ENCODE measurements around the gene YARS1.

The YARS1 gene

DNA sequence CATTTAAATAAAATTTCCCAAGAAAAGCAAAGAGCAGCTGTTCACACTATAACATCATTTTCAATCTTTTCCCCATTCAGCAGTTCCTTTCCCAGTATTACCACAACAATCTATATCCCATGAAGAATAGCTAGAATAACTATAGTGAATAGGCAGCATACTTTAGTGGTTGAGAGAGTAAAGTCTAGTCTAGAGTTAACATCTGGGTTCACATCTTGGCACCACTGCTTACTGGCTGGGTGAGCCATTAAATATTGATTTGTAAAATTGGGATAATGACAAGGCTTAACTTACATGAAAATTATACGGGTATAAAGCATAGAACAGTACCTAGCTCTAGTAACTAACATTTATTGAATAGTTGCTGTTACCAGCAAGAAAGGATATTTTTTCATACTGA, 14.7 kb upstream of the YARS1 start:
- Histone ChIP-seq H3K79me2 (ENCODE audit: low read length) (peaks cover 15% of the 10 kb centered on the region), H3K4me2 (ENCODE audit: low read depth, low read length) (no peak overlapping the region), H3K9ac (ENCODE audit: low read length) (no peak overlapping the region), H3K27me3 (replicated peaks; ENCODE audit: insufficient read depth, low read length) (no peaks in the 10 kb centered on the region), H3K9me2 (replicated peaks; ENCODE audit: insufficient read depth, low read length) (no peaks in the 10 kb centered on the region), H2AFZ (ENCODE audit: low read length) (no peak overlapping the region), H3K4me3 (ENCODE audit: low read length) (no peak overlapping the region), H3K4me1 (ENCODE audit: low read length) (peaks cover 9% of the 10 kb centered on the region; the same call in 1 of the 2 replicates), H4K20me1 (ENCODE audit: insufficient read depth, low read length) (no peaks in the 10 kb centered on the region), H3K27ac (ENCODE audit: low read length) (no peak overlapping the region), H3K9me3 (replicated peaks; ENCODE audit: insufficient read depth, low read length) (no peaks in the 10 kb centered on the region), H3K36me3 (replicated peaks; ENCODE audit: insufficient read depth, low read length) (peaks cover 12% of the 10 kb centered on the region; the same call in 1 of the 2 replicates), H3F3A (ENCODE audit: insufficient read depth, low read length) (0 out of 2 replicates have a peak, but pooled peaks cover 5% of the 10 kb centered on the region)
- TF ChIP-seq EZH2 (optimal IDR thresholded peaks at IDR 0.05; ENCODE audit: low read depth, low read length) (no peak), EZH2phosphoT487 (IDR thresholded peaks at IDR 0.05; ENCODE audit: low read length) (no peak)
- TF ChIP-seq, protein P1, sequence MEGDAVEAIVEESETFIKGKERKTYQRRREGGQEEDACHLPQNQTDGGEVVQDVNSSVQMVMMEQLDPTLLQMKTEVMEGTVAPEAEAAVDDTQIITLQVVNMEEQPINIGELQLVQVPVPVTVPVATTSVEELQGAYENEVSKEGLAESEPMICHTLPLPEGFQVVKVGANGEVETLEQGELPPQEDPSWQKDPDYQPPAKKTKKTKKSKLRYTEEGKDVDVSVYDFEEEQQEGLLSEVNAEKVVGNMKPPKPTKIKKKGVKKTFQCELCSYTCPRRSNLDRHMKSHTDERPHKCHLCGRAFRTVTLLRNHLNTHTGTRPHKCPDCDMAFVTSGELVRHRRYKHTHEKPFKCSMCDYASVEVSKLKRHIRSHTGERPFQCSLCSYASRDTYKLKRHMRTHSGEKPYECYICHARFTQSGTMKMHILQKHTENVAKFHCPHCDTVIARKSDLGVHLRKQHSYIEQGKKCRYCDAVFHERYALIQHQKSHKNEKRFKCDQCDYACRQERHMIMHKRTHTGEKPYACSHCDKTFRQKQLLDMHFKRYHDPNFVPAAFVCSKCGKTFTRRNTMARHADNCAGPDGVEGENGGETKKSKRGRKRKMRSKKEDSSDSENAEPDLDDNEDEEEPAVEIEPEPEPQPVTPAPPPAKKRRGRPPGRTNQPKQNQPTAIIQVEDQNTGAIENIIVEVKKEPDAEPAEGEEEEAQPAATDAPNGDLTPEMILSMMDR (IDR thresholded peaks at IDR 0.05; ENCODE audit: low read length): no peak
- DNase-seq: no peak

DNA sequence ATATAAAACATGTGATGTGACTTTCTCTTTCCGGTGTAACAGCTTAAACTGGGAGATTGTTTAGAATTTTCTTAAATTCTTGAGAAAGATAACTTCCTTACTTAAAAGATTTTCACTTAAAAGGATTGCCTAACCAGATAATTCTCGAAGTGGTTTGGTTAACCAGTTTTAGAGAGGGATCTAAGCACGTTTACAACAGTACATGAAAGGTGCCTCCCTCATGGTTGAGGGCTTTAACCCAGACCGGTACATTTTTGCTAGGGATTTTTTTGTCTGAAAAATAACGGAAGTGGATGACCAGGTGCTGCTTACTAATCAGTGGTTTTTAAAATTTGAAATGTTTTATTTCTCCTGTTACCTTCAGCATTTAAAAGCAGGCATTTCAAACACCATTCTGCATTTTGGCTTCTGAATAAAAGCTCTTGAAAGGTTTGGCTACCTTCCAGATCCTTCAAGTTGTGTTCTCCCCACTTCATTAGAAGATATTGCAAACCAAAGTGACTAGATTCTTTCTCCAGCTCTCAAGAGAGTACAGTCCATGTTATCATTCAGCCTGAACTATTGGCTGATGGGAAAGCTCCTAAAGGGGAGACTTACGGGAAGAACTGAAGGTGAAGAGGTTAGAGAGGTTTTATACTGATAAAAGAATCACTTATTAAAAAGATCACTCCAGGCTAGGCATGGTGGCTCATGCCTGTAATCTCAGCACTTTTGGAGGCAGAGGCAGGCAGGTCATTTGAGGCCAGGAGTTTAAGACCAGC, 13.1 kb upstream of the YARS1 start:
- no peaks in the 10 kb centered on the region for H3K9me2 ChIP-seq (replicated peaks; ENCODE audit: insufficient read depth, low read length)
- no peaks in the 10 kb centered on the region for H3K27me3 ChIP-seq (replicated peaks; ENCODE audit: insufficient read depth, low read length)
- no peak overlapping the region for H3K27ac ChIP-seq (ENCODE audit: low read length)
- no peak overlapping the region for H3K9ac ChIP-seq (ENCODE audit: low read length)
- no peak for TF ChIP-seq EZH2 (optimal IDR thresholded peaks at IDR 0.05; ENCODE audit: low read depth, low read length)
- no peak for TF ChIP-seq EZH2phosphoT487 (IDR thresholded peaks at IDR 0.05; ENCODE audit: low read length)
- TF ChIP-seq, protein P1 (IDR thresholded peaks at IDR 0.05; ENCODE audit: low read length): no peak
- peaks cover 31% of the 10 kb centered on the region for H3K79me2 ChIP-seq (ENCODE audit: low read length)
- H3K36me3 ChIP-seq (replicated peaks; ENCODE audit: insufficient read depth, low read length): peaks cover 12% of the 10 kb centered on the region; the same call in 1 of the 2 replicates
- no peaks in the 10 kb centered on the region for H4K20me1 ChIP-seq (ENCODE audit: insufficient read depth, low read length)
- peaks cover 9% of the 10 kb centered on the region; the same call in 1 of the 2 replicates for H3K4me1 ChIP-seq (ENCODE audit: low read length)
- no peak for DNase-seq
- no peak overlapping the region for H3K4me3 ChIP-seq (ENCODE audit: low read length)
- H3K4me2 ChIP-seq (ENCODE audit: low read depth, low read length): no peak overlapping the region
- 0 out of 2 replicates have a peak, but pooled peaks cover 5% of the 10 kb centered on the region for H3F3A ChIP-seq (ENCODE audit: insufficient read depth, low read length)
- no peaks in the 10 kb centered on the region for H3K9me3 ChIP-seq (replicated peaks; ENCODE audit: insufficient read depth, low read length)
- no peak overlapping the region for H2AFZ ChIP-seq (ENCODE audit: low read length)

DNA sequence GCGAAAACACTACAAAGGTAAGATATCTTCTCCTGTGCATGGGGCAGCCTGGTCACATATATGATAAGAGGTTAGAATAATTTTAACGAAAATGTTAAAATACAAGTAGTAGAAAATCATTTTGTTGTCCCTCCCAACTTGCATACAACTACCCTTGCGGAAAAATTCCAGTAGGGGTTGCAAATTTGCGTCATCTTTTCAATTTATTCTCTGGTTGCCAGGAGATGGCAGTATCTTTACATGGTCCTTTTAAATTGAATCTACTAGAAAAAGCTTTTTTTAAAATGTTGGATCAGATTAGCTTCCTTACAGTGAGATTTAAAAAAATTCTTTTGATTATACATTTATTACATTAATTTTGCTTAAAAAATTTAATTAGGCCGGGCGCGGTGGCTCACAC, 11.2 kb upstream of the YARS1 start:
- H3K9me3 ChIP-seq (replicated peaks; ENCODE audit: insufficient read depth, low read length): no peaks in the 10 kb centered on the region
- no peak overlapping the region for H2AFZ ChIP-seq (ENCODE audit: low read length)
- H3K9ac ChIP-seq (ENCODE audit: low read length): no peak overlapping the region
- no peaks in the 10 kb centered on the region for H3K27me3 ChIP-seq (replicated peaks; ENCODE audit: insufficient read depth, low read length)
- 0 out of 2 replicates have a peak, but pooled peaks cover 5% of the 10 kb centered on the region for H3F3A ChIP-seq (ENCODE audit: insufficient read depth, low read length)
- no peak overlapping the region for H3K27ac ChIP-seq (ENCODE audit: low read length)
- no peak for DNase-seq
- H4K20me1 ChIP-seq (ENCODE audit: insufficient read depth, low read length): no peaks in the 10 kb centered on the region
- H3K4me3 ChIP-seq (ENCODE audit: low read length): no peak overlapping the region
- TF ChIP-seq EZH2 (optimal IDR thresholded peaks at IDR 0.05; ENCODE audit: low read depth, low read length) (no peak), EZH2phosphoT487 (IDR thresholded peaks at IDR 0.05; ENCODE audit: low read length) (no peak)
- TF ChIP-seq, protein P1 (IDR thresholded peaks at IDR 0.05; ENCODE audit: low read length): no peak
- peaks cover 9% of the 10 kb centered on the region; the same call in 1 of the 2 replicates for H3K4me1 ChIP-seq (ENCODE audit: low read length)
- H3K9me2 ChIP-seq (replicated peaks; ENCODE audit: insufficient read depth, low read length): no peaks in the 10 kb centered on the region
- peaks cover 41% of the 10 kb centered on the region for H3K79me2 ChIP-seq (ENCODE audit: low read length)
- no peak overlapping the region for H3K4me2 ChIP-seq (ENCODE audit: low read depth, low read length)
- H3K36me3 ChIP-seq (replicated peaks; ENCODE audit: insufficient read depth, low read length): peaks cover 8% of the 10 kb centered on the region; the same call in 1 of the 2 replicates
